ENCODE measurements around the gene RALB.

DNA sequence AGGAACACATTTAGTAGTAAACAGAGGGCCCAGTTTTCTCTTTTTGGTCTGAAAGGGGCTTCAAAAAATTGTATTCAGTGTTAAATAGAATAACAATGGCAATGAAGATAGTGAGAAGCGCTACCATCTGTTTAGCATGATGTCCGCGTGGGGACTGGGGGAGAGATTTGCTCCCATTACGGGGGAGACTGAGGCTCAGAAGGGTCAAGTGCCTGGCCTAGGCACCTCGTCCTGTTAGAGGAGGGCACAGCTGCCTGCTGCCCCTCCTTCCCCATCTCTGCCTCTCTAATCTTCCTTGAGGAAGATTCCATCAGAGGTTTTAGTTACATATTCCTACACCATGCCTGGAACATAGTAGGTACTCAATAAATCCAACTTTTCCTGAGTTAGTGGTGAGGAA is 19.4 kb upstream of the RALB start:
- TF ChIP-seq, protein P1, sequence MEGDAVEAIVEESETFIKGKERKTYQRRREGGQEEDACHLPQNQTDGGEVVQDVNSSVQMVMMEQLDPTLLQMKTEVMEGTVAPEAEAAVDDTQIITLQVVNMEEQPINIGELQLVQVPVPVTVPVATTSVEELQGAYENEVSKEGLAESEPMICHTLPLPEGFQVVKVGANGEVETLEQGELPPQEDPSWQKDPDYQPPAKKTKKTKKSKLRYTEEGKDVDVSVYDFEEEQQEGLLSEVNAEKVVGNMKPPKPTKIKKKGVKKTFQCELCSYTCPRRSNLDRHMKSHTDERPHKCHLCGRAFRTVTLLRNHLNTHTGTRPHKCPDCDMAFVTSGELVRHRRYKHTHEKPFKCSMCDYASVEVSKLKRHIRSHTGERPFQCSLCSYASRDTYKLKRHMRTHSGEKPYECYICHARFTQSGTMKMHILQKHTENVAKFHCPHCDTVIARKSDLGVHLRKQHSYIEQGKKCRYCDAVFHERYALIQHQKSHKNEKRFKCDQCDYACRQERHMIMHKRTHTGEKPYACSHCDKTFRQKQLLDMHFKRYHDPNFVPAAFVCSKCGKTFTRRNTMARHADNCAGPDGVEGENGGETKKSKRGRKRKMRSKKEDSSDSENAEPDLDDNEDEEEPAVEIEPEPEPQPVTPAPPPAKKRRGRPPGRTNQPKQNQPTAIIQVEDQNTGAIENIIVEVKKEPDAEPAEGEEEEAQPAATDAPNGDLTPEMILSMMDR (IDR thresholded peaks at IDR 0.05), result no peak
- TF ChIP-seq POLR2A (IDR thresholded peaks at IDR 0.05), result no peak

All from lower leg skin (tissue), 3 donors.